Neural cell (in vitro differentiated cells): ENCODE results near the gene COL18A1. TPM values are rescaled to one million over a fixed set of nuclear protein-coding genes. Genes with fewer than 3 reads are reported as not detected.

ENCODE experiments used
- H2AFZ ChIP-seq: fragments of 200-600, 300-800 bp; sonication (generic), shearing (Covaris generic); 2 replicates; pipeline ENCODE4 v1.6.0; 2014; ENCODE audit warnings: low read depth, mild to moderate bottlenecking, antibody characterized with exemption, low read length, moderate library complexity
- H3F3A ChIP-seq: fragments of 200-600 bp; shearing (Covaris generic); 2 replicates; pipeline ENCODE4 v1.6.1; 2016; ENCODE audit warnings: mild to moderate bottlenecking, moderate library complexity, mixed read lengths, antibody characterized with exemption, low read length; ENCODE audit not compliant: insufficient read depth, poor library complexity, severe bottlenecking
- H3K27ac ChIP-seq: fragments of 200-600, 300-800 bp; sonication (generic), shearing (Covaris generic); 2 replicates; pipeline ENCODE4 v1.5.1; 2014; ENCODE audit warnings: mild to moderate bottlenecking, low read length, moderate library complexity
- H3K27me3 ChIP-seq: fragments of 300-800, 200-600 bp; sonication (generic), shearing (Covaris generic); 2 replicates; pipeline ENCODE4 v1.6.0; 2014; ENCODE audit warnings: mild to moderate bottlenecking, low read depth, low read length, moderate library complexity; ENCODE audit not compliant: insufficient read depth
- H3K36me3 ChIP-seq: fragments of 300-800, 200-600 bp; sonication (generic), shearing (Covaris generic); 2 replicates; pipeline ENCODE4 v1.5.1; 2014; ENCODE audit warnings: mild to moderate bottlenecking, antibody characterized with exemption, low read length, moderate library complexity; ENCODE audit not compliant: insufficient read depth
- H3K4me2 ChIP-seq: fragments of 300-800, 200-600 bp; sonication (generic), shearing (Covaris generic); 2 replicates; pipeline ENCODE4 v1.6.0; 2014; ENCODE audit warnings: mild to moderate bottlenecking, low read length
- H3K4me3 ChIP-seq: fragments of 300-800, 200-600 bp; sonication (generic), shearing (Covaris generic); 2 replicates; pipeline ENCODE4 v1.5.1; 2014; ENCODE audit warnings: mild to moderate bottlenecking, low read length, moderate library complexity
- H3K79me2 ChIP-seq: fragments of 200-600 bp; shearing (Covaris generic); replicated peaks from 2 replicates; pipeline ENCODE4 v1.6.0; 2014; ENCODE audit warnings: mild to moderate bottlenecking, low read length, moderate library complexity; ENCODE audit not compliant: insufficient read depth
- H3K9ac ChIP-seq: fragments of 300-800, 200-600 bp; sonication (generic), shearing (Covaris generic); 2 replicates; pipeline ENCODE4 v1.6.1; 2016; ENCODE audit warnings: mild to moderate bottlenecking, low read length, mixed read lengths
- H3K9me2 ChIP-seq: fragments of 200-600 bp; shearing (Covaris generic); 2 replicates; pipeline ENCODE4 v1.6.1; 2016; ENCODE audit warnings: mild to moderate bottlenecking, low read length, mixed read lengths; ENCODE audit not compliant: insufficient read depth
- H3K9me3 ChIP-seq: fragments of 200-600, 300-800 bp; sonication (generic), shearing (Covaris generic); 2 replicates; pipeline ENCODE4 v1.6.1; 2016; ENCODE audit warnings: mild to moderate bottlenecking, mixed run types, low read length, moderate library complexity, mixed read lengths
- H4K20me1 ChIP-seq: fragments of 200-600 bp; shearing (Covaris generic); 2 replicates; pipeline ENCODE4 v1.6.1; 2016; ENCODE audit warnings: mild to moderate bottlenecking, mixed run types; ENCODE audit not compliant: insufficient read depth
- CTCF ChIP-seq: fragments of 450-650 bp; IDR thresholded peaks from 2 replicates; pipeline ENCODE4 v1.5.1; 2014; ENCODE audit warnings: antibody characterized with exemption, mild to moderate bottlenecking, moderate library complexity; ENCODE audit not compliant: poor library complexity, severe bottlenecking
- EP300 ChIP-seq: fragments of 450-650 bp; conservative IDR thresholded peaks from 2 replicates; pipeline ENCODE4 v1.6.1; 2014; ENCODE audit warnings: antibody characterized with exemption, mild to moderate bottlenecking, moderate library complexity; ENCODE audit not compliant: poor library complexity, severe bottlenecking
- EZH2 ChIP-seq: fragments of 200-600, 300-800 bp; shearing (Covaris generic), sonication (generic); IDR thresholded peaks from 2 replicates; pipeline ENCODE4 v1.6.1; 2014; ENCODE audit warnings: antibody characterized with exemption, low read length, borderline replicate concordance, mild to moderate bottlenecking; ENCODE audit not compliant: insufficient read depth, poor library complexity, severe bottlenecking
- MXI1 ChIP-seq: fragments of 450-650 bp; conservative IDR thresholded peaks from 2 replicates; pipeline ENCODE4 v1.6.1; 2014; ENCODE audit warnings: antibody characterized with exemption, mild to moderate bottlenecking; ENCODE audit not compliant: poor library complexity, severe bottlenecking
- POLR2AphosphoS5 ChIP-seq: IDR thresholded peaks from 2 replicates; pipeline ENCODE4 v1.6.1; 2012
- RAD21 ChIP-seq: fragments of 450-650 bp; conservative IDR thresholded peaks from 2 replicates; pipeline ENCODE4 v1.6.1; 2014; ENCODE audit warnings: antibody characterized with exemption, mild to moderate bottlenecking, moderate library complexity
- REST ChIP-seq: IDR thresholded peaks from 2 replicates; pipeline ENCODE4 v1.6.1; 2012; ENCODE audit warnings: borderline replicate concordance
- SMC3 ChIP-seq: fragments of 450-650 bp; conservative IDR thresholded peaks from 2 replicates; pipeline ENCODE4 v1.6.1; 2014; ENCODE audit warnings: antibody characterized with exemption, mild to moderate bottlenecking, moderate library complexity; ENCODE audit not compliant: poor library complexity
- TAF1 ChIP-seq: IDR thresholded peaks from 2 replicates; pipeline ENCODE4 v1.6.1; 2012; ENCODE audit warnings: low read depth
- polyA plus RNA-seq: library from polyadenylated mRNA; depleted of rRNA; stranded (reverse); fragments of >200 nt; gene quantifications from 2 replicates; pipeline ENCODE4 v1.2.3, GENCODE V29; 2014

Gene COL18A1
- polyA plus RNA-seq, 1 donor from 2014 or later = 2.5 TPM

DNA sequence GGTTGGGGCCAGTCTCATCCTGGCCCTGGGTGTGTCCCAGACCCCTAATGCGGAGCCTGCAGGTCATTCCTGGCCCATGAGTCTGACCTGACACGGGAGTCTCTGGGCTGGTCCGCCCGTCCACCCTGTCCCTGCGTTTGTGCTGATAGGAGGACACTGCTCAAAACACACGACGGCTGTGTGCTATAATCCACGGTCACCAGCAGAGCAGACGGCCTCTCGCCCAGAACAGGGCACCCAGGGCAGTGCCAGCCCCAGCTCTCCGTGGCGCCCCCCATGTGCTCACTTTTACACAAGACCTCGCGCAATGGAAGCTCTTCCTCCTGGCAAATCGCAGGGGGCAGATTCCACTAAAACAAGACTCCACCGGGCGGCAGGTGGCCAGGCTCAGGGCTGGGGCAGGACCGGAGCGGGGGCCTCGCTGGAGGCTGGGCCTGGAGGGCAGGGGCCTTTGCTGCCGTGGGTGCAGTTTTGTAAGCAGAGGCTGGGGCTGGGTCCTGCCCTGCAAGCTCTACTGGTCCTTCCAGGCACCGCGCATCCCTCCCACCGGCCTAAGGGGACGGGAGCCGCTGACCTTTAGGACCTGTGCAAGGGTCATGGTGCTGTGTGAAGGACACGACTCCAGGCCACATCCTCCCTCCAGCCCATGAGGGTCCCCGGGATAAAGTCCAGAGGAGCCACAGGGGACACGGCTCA is 147.9 kb downstream of the COL18A1 start:
- H2AFZ ChIP-seq = no peak overlapping the region
- no peaks in the 10 kb centered on the region for H3K27me3 ChIP-seq
- H3K79me2 ChIP-seq = no peaks in the 10 kb centered on the region
- H3K4me3 ChIP-seq = no peak overlapping the region
- no peaks in the 10 kb centered on the region for H3K9me3 ChIP-seq
- H3K4me2 ChIP-seq = no peak overlapping the region
- TF ChIP-seq MXI1 (no peak), SMC3 (no peak), EP300 (no peak), REST (no peak), CTCF (no peak), POLR2AphosphoS5 (no peak), TAF1 (no peak), EZH2 (no peak), RAD21 (no peak)
- no peaks in the 10 kb centered on the region for H4K20me1 ChIP-seq
- no peak overlapping the region for H3K9ac ChIP-seq
- no peaks in the 10 kb centered on the region for H3K36me3 ChIP-seq
- H3F3A ChIP-seq = no peaks in the 10 kb centered on the region
- H3K9me2 ChIP-seq = no peaks in the 10 kb centered on the region
- no peak overlapping the region for H3K27ac ChIP-seq

DNA sequence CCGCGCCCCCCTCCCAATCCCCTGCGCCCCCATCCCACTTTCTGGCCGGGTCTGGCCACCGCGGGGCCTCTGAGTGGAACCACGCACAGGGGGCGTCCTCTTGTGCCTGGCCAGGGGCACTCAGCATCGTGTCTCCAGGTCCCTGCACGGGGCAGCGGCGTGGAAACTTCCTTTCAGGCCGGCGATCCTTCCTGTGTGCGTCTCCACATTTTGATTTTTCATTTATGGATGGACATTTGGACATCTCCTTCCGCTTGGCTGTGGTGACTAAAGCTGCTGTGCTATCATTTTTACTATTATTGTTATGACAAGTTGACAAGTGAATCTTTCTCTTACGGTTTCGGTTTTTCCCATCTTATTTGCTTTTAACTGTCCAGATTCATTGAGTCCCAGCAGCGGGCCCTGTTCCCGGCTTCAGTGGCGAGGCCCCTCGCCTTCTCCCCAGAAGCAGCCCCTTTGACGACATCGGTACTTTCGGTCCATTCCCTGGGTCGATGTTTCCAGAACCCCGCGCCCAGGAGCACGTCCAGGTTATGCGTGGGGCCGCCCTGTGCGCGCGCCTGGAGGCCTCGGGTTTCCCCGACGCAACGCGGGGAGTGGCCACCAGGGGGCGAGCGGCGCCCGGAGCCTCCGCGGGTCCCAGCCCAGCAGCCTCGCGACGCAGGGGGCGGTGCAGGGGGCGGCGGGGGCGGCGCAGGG is 149.7 kb downstream of the COL18A1 start:
- Histone ChIP-seq H3K79me2 (no peaks in the 10 kb centered on the region), H3K27me3 (no peaks in the 10 kb centered on the region), H3K36me3 (no peaks in the 10 kb centered on the region), H3K9ac (peak overlapping the region; percentile 58), H3K9me3 (no peaks in the 10 kb centered on the region), H3K4me2 (peak overlapping the region; percentile 51), H3K4me3 (peak overlapping the region; percentile 65), H3K27ac (no peak overlapping the region), H3K9me2 (no peaks in the 10 kb centered on the region), H2AFZ (no peak overlapping the region), H4K20me1 (no peaks in the 10 kb centered on the region), H3F3A (no peaks in the 10 kb centered on the region)
- TF ChIP-seq CTCF (peak; percentile 83), POLR2AphosphoS5 (no peak), SMC3 (peak; percentile 77), MXI1 (peak; percentile 15), RAD21 (peak; percentile 69), EP300 (no peak), TAF1 (no peak), EZH2 (no peak)
